Esophagus mucosa (tissue), 1 donor: ENCODE results near the gene NXPH1. TPM values are rescaled to one million over a fixed set of nuclear protein-coding genes. Genes with fewer than 3 reads are reported as not detected.

Experiments
- ATAC-seq: fragments of 200-7000 bp; cut with Tn5 transposase; one replicate; pipeline ENCODE4 v1.9.1; 2020
- total RNA-seq: library from RNA; stranded (reverse); gene quantifications from one replicate; pipeline ENCODE4 v1.2.4, GENCODE V29; 2023
- donor health status: DM: yes; HTN: yes; CAD: no.

NXPH1 gene
- total RNA-seq, 1 donor from 2014 or later: not detected

DNA sequence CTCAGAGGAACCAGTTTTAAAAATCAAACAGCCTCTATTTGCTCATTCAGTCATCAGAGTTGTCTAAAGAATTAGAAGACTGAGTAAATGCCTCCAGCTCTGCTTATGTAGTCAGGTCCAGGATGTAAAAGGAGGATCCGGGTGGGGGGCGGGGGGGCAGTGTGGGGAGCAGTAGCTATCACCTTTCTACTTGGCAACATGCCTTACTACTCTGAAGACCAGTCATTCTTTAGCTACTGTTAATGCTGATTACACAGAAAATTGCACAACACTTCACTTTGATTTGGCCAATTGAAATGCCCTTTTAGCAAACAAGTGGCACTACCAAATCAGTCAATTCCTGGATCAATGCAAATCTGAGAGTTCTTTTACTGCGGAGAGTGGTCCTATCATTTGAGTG is 164.2 kb downstream of the NXPH1 start:
- ATAC-seq: no peak

DNA sequence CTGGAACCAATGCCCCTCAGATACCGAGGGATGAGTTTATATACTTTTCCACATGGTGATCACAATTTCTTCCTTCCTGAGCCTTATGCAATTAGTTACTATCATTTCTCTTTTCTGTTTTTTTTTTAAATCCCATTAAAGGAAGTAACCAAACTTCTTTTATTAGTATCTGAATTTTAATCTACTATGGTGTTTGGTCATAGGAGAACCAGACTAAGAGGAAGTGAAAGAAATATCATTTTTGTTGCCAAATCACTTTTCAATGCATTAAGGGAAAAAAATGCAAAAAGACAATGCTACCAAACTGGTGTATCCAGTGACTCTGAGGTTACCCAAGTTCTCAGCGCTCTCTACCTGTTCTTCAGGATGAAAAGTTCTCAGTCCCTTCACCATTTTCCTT is 167.7 kb downstream of the NXPH1 start:
- no peak for ATAC-seq

DNA sequence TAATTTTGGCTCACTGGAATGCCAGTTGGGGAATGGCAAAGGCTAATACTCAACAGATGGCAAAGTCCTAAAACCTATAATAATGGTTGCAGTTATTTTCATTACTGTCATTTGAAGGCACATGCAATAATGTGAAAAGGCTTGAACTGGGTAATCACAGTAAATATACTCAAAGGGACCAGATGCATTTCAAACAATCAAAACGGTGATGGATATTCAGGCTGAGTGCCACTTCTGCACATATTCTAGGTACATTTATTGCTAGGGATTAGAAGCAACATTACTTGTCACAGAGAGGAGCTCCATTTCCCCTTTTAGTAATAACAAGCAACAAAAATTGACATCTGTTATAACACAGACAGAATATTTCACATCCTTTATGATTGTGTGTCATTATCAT is 171.8 kb downstream of the NXPH1 start:
- ATAC-seq: no peak

DNA sequence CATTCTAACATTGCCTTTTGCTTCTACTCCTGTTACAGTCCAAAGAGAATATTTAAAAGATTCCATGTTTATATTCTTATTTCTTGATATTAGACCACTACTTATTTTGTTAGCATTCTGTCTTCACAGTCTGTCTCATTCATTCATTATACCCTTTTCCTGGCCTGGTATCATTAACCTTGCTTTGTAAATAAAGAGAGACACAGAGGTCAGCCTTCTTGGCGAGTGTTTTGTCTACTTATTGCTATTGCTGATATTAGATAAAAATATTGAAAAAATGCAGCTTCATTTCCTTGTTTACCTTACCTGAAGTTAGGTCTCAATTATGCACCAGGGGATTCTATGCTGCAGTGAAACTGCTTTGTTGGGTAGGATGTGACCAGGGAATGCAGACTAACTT is 179.2 kb downstream of the NXPH1 start:
- ATAC-seq: no peak

DNA sequence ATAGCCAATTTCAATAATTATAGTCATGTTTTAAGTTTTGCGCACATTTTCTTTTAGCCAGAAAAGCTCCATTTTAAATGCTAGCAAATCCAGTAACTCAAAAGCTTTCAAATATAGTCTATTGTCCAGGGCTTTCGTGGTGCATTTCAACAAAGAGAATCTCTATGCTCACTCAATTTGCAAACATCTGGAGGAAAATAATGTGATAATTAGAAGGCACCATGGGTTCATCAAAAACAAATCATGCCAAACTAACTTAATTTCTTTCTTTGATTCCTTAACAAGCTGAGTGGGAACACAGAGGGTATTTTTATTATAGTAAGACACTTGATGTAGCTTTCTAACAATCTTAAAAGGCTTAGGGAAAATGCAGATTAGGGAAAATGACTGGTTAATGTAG is 179.8 kb downstream of the NXPH1 start:
- no peak for ATAC-seq

DNA sequence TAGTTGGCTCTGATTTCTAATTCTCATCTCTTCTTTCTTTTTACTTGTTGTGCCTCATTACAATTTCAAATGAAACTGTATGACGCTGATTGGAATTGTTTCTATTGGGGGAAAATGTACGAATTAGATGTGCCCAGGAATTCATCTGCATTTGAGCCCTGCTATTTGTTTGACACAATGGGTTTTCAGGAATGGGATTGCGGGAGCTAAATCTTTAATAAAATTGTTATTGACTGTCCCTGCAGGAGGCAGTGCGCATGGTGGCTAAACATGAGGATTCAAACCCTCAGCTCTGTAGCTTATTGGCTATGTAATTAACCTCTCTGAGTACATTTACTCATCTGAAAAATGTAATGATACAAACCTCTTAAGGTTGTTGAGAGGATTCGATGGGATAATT is 181.6 kb downstream of the NXPH1 start:
- ATAC-seq: no peak

DNA sequence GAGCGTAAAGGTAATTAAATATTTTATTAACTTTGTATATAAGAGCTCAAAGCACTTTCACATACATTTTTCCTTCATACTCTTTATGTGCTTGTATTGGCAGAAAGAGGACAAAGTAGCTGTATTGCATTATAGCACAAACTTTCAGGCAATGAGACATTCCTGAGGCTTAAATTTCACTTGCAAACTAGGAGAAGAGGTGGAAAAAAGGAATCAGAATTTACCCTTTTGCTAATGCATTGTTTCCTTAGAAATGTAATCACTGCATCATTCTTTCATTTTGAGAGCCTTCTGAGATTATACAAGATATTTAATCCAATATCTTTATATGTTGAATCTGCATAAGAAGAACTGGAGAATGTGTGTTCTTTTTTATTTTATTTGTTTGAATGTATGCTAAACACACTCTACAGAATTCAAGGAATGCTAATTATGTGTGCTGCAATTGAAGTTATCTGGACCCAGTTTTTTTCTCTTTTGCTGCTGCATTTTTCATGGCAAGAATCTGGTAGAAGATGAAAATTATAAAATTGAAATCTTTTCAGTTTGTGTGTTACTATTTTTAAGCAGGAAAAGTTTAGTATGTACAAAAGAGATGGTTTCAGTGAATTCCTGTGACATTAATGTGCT is 185.1 kb downstream of the NXPH1 start:
- no peak for ATAC-seq

DNA sequence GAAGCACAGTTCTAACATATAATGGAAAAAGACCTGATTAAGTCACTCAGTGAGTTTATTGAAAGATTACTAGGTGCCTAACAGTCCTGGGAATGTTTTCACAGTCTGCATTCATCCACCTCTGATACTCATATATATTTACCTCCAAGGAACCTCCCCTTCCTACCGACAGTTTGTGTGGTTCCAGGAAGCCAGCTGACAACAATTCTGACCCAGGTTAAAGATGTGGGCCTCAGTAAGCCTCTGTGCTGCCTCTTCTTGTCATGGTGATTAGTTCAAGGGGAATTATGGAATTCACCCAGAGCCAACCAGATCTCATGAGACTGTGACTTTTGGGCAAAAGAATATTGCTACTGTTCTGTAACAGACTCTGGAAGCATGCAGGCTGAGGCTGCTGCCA is 186.8 kb downstream of the NXPH1 start:
- no peak for ATAC-seq

DNA sequence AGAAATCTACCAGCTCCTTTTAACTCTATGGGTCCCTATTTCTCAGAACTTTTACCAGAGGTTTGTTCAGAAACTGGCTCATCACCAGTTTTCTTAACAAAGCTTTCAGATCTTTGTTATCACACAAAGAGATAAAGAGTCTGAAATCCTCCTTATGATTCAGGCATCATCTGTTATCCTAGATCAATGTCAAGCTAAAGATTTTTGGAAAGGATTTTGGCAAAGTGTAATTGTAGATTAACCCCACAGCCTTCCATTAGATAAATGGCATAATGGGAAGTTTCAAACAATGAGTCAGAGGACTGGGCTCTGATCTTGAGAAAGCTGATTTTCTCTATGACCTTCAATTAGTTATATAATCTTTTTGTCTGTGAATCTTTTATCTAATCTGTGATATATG is 192.2 kb downstream of the NXPH1 start:
- no peak for ATAC-seq

DNA sequence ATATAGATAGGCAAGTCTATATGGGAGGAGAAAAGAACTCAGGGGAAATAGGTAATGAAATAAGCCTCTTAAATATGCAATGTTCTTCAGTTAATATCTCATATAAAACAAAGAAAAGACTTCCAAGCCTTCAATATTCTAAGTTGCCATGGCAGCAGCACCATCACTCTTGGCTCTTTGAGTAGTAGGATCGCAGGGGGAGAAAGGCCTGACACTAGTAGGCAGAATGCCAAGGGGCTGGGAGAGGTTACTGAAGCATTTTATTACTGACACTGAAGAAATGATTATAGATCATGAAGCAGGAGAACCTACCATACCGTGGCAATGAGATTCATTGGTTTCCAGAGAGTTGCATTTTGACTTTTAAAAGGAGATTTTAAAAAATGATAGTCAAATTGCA is 193.9 kb downstream of the NXPH1 start:
- ATAC-seq: no peak

DNA sequence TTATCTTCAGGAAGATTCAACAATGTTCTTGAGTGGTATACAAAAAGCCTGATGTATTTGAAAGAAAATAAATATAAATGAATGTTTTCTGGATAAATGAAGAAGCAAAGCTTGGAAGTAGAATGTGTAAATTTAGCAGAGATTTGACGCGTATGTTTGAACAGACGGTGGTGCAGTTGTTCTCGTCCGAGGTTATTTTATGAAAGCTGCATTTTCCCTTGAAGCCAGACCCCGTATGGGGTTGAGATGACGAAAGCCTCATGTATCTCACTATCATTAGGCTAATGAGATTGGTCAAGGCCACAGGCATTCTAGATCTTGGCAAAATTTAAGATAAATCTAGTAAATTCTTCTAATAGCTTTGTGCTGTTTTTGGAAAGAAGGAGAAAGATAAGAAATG is 195.2 kb downstream of the NXPH1 start:
- ATAC-seq: no peak

DNA sequence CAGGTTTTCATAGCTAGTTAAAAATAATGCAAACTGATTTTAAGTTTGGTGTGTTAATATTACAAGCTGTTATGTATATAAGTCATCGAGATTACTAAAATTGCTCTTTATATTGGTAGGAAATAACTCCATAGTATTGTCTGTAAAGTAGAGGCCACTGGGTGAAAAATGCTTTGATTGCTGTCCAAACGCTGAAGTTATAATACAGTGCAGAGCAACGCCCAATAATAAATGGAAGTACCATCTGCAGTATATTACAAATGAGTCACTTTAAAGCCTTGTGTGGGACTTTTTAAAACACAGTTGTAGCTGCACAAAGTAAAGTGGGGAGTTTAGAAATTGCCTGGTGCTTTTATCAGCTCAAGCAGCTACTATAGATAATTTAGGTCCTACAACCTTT is 196.1 kb downstream of the NXPH1 start:
- no peak for ATAC-seq

DNA sequence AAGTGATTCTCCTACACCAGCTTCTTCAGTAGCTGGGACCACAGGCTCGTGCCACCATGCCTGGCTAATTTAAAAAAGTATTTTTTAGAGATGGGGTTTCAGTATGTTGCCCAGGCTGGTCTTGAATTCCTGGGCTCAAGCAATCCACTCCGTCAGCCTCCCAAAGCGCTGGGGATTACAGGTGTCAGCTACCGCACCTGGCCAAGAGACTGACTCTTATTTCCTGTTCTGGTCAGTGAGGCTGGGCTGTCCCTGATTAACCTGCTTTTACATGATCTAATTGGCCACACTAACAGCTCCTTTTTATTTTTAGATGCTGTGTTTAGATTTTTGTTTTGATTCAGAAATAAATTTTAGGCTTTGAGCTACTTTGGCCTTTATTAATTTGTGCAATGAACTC is 203.9 kb downstream of the NXPH1 start:
- no peak for ATAC-seq

DNA sequence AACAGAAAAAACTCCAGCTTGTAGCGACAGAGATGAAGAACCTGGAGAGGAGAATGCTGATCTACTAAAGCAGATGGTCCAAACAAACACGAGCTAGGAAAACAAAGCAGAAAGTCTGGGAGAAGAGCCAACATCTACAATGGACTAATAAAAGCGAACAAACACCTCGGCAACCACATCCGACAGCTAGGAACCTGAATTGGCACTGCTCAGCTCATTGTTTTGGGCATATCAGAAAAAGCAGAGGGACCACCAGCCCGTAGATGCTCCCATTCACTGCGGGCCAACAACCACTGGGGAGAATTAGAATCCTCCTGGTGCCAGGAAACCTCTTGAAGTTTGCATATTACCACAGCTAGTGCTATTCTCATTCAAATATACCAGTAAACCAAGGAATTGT is 204.7 kb downstream of the NXPH1 start:
- no peak for ATAC-seq

DNA sequence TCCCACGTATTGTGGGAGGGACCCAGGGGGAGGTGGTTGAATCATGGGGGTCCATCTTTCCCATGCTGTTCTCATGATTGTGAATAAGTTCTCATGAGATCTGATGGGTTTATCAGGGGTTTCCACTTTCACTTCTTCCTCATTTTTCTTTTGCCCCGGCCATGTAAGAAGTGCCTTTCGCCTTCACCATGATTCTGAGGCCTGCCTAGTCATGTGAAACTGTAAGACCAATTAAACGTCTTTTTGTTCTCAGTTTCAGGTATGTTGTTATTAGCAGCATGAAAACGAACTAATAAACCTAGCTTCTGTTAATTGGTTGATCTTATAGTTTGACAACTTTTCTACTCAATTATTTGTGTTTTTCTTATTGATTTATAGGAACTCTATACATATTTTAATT is 206.3 kb downstream of the NXPH1 start:
- no peak for ATAC-seq

DNA sequence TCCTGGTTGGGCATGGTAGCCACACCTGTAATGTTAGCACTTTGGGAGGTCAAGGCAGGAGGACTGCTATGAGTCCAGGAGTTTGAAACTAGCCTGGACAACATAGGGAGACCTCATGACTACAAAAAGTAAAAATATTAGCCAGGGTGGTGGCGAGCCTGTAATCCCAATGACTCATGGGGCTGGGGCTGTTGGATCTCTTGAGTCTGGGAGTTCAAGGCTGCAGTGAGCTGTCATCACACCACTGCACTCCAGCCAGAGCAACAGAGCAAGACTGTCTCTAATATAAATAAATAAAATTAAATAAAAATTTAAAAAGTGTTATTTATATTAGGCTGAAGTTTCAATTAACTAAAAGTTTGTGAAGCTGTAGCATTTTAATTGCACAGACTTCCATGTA is 207.3 kb downstream of the NXPH1 start:
- no peak for ATAC-seq

DNA sequence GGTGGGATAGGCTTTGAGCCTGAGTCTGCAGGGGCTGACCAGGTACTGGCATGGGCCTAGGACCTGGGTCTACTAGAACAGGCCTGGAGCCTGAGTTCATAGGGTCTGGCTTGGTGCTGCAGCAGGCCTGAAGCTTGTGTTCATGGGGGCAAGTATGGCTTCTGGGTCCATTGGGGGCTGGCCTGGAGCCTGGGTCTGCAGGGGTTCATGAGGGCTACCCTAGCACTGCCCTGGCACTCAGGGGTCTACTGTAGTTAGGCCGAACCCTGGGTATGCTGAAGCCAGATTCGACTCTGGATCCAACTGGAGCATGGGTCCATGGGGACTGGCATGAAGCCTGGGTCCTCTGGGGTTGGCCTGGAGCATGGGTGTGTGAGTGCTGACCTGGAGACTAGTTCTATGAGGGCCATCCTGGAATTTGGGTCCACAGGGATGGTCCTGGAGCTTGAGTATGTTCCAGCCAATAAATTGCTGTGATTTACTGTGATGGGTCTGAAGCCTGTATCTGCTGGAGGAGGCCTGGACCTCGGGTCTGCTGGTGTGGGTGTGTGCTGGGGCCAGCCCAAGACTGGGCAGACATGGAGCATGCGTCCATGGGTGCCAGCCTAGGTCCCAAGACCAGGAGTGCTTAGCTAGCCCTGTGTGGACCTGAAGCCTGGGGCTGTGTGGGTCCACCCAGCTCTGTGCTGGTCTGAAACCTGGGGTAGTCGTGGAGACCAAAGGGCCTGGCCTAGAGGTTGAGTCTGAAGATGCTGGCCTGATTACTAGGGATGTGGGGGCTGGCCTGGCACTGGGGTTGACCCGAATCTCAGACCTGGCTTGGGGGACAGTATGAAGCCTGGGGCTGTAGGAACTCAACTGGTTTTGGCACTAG is 235.5 kb downstream of the NXPH1 start:
- ATAC-seq: no peak

DNA sequence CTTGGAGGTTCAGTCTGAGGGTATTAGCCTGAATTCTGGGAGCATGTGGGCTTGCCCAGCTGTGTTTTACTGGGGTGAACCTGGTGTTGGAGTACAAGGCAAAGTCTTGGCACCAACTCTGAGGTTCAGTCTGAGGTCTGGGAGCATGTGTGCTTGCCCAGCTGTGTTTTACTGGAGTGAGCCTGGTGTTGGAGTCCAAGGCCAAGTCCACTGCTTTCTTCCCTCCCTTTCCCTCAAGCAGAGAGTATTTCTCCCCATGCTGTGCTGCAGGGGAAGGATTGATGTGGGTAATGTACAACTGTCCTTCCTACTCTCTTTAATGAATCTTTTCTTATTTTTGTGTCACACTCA is 236.1 kb downstream of the NXPH1 start:
- no peak for ATAC-seq

DNA sequence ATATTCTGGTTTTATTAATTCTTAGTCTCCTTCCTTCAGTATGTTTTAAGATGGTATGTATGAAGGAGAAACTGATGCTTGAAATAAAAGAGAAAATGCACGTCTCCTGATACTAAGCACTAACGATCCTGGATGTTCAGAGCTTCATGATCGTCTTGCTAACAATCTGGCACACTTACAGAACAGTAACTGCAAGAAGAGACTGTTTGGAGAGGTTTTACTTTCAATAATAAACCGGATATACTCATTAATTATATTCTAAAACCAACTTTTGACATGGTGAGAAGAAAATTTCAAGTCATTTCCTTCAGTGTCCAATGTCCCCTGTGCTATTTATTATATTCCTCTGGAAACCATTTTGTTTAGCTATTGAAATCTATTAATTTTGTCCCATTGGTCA is 251.0 kb downstream of the NXPH1 start:
- ATAC-seq: no peak

DNA sequence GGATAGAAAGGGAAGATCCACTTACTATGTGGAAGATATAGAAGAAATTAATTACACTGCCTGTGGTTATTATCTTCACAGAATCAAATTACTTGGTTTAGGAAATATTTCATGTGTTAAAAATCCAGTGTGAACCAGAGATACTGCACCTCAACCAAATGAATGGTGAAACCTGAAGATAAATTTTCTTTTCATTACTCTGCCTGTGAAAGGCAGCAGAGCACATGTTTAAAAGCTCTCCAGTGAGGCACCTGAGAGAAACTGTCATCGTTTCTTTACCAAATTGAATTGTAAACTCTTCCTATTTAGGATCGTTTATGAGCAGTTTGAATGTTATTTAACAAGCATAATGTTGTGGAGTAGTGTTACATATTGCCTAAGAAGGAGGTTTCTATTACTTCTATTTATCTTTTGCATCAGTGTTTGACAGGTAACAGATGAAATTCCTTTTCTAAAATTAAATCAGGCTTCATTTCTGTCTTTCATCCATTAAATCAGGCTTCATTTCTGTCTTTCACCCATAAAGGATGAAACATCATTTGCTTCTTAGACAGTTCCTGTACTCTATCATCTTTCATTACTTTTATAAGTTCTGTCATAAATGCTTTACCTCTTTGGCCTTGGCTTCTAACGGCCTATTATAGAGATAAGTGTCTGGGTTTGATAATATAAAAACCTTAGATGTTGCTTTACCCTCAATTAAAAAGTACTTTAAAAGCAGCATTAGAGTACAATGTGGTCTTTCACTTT is 266.6 kb downstream of the NXPH1 start:
- no peak for ATAC-seq

DNA sequence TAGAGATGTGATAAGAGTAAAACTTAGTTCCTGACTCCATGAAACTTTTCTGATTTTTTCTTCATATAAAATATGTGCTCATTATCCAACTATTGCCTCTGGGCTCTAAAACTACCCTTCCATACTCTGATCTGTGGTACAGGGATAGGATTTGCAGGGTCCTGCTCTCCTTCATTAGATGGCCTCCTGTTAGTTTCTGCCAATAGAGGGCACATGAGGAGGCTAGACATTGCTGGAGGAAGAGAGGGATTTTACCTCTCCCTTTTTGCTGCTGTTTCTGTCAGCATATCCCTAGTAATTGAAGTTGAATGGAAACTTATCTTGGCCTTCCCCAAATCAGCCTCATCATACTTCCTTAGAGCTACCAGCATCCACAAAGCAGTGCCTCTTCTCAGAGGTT is 269.4 kb downstream of the NXPH1 start:
- ATAC-seq: no peak

DNA sequence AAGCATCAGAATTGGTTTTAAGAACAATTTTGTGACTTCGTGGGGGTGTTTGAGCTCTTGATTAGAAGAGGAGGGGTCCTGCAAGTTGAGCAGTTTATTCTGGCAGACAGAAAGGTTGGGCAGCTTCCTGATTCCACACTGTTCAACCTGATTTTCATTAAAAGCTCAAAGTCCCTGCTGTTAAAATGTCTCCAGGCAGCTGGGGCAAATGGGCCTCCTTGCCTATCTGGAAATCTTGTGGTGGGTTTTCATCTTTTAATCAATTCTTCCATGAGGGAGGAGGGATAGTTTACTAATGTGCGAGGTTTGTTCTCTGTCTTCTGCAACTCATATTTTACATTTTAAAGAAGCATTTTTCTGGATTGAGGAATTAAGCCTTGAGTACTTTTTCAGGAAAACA is 276.7 kb downstream of the NXPH1 start:
- ATAC-seq: no peak

DNA sequence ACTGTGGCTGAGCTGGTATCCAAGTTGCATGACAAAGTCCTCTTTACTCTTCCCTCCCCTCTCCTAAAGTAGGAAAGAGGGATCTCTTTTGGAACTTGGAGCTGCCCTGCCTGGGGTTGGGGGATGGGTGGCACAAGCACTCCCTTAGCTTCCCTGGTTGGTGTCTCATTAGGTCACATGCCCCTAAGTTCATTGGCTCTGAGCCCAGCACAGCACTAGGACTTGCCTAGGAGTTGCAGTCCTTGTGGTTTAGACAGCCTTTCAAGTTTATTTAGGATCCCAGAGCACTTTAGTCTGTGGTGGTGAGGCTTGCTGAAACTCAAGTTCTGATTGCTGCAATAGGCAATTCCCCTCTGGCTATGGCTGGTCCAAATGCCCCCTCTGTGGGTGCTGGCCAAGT is 281.4 kb downstream of the NXPH1 start:
- ATAC-seq: no peak

DNA sequence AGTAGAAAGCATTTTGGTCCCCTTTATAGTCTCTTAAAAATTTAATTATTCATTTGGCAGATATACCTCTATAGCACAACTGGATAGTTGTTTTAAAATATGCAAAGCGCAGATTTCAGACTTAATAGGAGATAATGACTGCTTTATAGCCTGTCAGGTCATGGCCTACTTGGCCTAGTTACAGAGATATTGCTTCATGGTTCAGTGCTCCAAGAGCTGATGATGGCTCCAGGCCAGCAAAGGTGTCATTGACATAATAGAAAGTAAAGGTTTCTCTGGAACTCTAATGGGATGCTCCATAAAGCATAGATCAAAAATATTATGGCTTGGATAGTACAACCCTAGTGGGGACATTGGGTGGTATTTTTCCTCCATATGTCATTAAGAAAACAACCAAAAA is 285.7 kb downstream of the NXPH1 start:
- no peak for ATAC-seq
